HEK293 (cell line): ENCODE measurements around the gene RELCH.

ENCODE experiments used
- AEBP2 ChIP-seq: fragments of 450-650 bp; formaldehyde crosslinking; IDR thresholded peaks from 2 replicates; pipeline ENCODE4 v1.5.1; 2016; ENCODE audit warnings: missing biosample characterization, missing genetic modification characterization, borderline replicate concordance
- ATF2 ChIP-seq: fragments of 450-650 bp; formaldehyde crosslinking; IDR thresholded peaks from 2 replicates; pipeline ENCODE4 v1.5.1; 2016; ENCODE audit warnings: missing biosample characterization, missing genetic modification characterization, low read depth
- GLIS2 ChIP-seq: fragments of 450-650 bp; formaldehyde crosslinking; IDR thresholded peaks from 2 replicates; pipeline ENCODE4 v1.5.1; 2016; ENCODE audit warnings: missing biosample characterization, missing genetic modification characterization
- KLF16 ChIP-seq: fragments of 450-650 bp; formaldehyde crosslinking; IDR thresholded peaks from 2 replicates; pipeline ENCODE4 v1.5.1; 2017; ENCODE audit warnings: missing biosample characterization, missing genetic modification characterization
- KLF8 ChIP-seq: fragments of 450-650 bp; formaldehyde crosslinking; IDR thresholded peaks from 2 replicates; pipeline ENCODE4 v1.5.1; 2016; ENCODE audit warnings: missing biosample characterization, missing genetic modification characterization
- OSR2 ChIP-seq: fragments of 450-650 bp; formaldehyde crosslinking; IDR thresholded peaks from 2 replicates; pipeline ENCODE4 v1.5.1; 2016; ENCODE audit warnings: missing biosample characterization, missing genetic modification characterization
- PRDM1 ChIP-seq: fragments of 450-650 bp; formaldehyde crosslinking; IDR thresholded peaks from 2 replicates; pipeline ENCODE4; 2016; ENCODE audit warnings: missing biosample characterization, missing genetic modification characterization
- SP2 ChIP-seq: fragments of 450-650 bp; formaldehyde crosslinking; IDR thresholded peaks from 2 replicates; pipeline ENCODE4 v1.5.1; 2016; ENCODE audit warnings: missing biosample characterization, missing genetic modification characterization
- YY2 ChIP-seq: fragments of 450-650 bp; formaldehyde crosslinking; IDR thresholded peaks from 2 replicates; pipeline ENCODE4 v1.5.1; 2016; ENCODE audit warnings: missing biosample characterization, missing genetic modification characterization
- ZBTB17 ChIP-seq: fragments of 450-650 bp; formaldehyde crosslinking; IDR thresholded peaks from 2 replicates; pipeline ENCODE4 v1.5.1; 2016; ENCODE audit warnings: missing biosample characterization, missing genetic modification characterization
- ZBTB7A ChIP-seq: fragments of 450-650 bp; formaldehyde crosslinking; IDR thresholded peaks from 2 replicates; pipeline ENCODE4 v1.5.1; 2016; ENCODE audit warnings: low read depth, missing biosample characterization, missing genetic modification characterization
- ZFP41 ChIP-seq: fragments of 450-650 bp; formaldehyde crosslinking; IDR thresholded peaks from 2 replicates; pipeline ENCODE4 v1.5.1; 2016; ENCODE audit warnings: missing biosample characterization, missing genetic modification characterization, borderline replicate concordance
- ZNF112 ChIP-seq: fragments of 450-650 bp; formaldehyde crosslinking; IDR thresholded peaks from 2 replicates; pipeline ENCODE4 v1.5.0; 2017; ENCODE audit warnings: missing biosample characterization, missing genetic modification characterization
- ZNF132 ChIP-seq: fragments of 450-650 bp; formaldehyde crosslinking; IDR thresholded peaks from 2 replicates; pipeline ENCODE4 v1.5.1; 2017; ENCODE audit warnings: missing biosample characterization, missing genetic modification characterization, borderline replicate concordance
- ZNF169 ChIP-seq: fragments of 450-650 bp; formaldehyde crosslinking; IDR thresholded peaks from 2 replicates; pipeline ENCODE4 v1.5.1; 2016; ENCODE audit warnings: missing biosample characterization, missing genetic modification characterization
- ZNF184 ChIP-seq: fragments of 450-650 bp; IDR thresholded peaks from 2 replicates; pipeline ENCODE4 v1.5.1; 2018; ENCODE audit warnings: missing biosample characterization, mild to moderate bottlenecking, missing genetic modification characterization
- ZNF214 ChIP-seq: fragments of 450-650 bp; formaldehyde crosslinking; IDR thresholded peaks from 2 replicates; pipeline ENCODE4 v1.5.1; 2017; ENCODE audit warnings: missing biosample characterization, mild to moderate bottlenecking, missing genetic modification characterization, borderline replicate concordance
- ZNF26 ChIP-seq: fragments of 450-650 bp; formaldehyde crosslinking; IDR thresholded peaks from 2 replicates; pipeline ENCODE4 v1.5.1; 2016; ENCODE audit warnings: missing biosample characterization, missing genetic modification characterization
- ZNF280D ChIP-seq: fragments of 450-650 bp; formaldehyde crosslinking; IDR thresholded peaks from 2 replicates; pipeline ENCODE4 v1.5.1; 2016; ENCODE audit warnings: missing biosample characterization, missing genetic modification characterization
- ZNF311 ChIP-seq: fragments of 450-650 bp; formaldehyde crosslinking; IDR thresholded peaks from 2 replicates; pipeline ENCODE4 v1.5.1; 2017; ENCODE audit warnings: missing biosample characterization, missing genetic modification characterization, borderline replicate concordance
- ZNF324 ChIP-seq: fragments of 450-650 bp; formaldehyde crosslinking; IDR thresholded peaks from 2 replicates; pipeline ENCODE4 v1.5.1; 2016; ENCODE audit warnings: missing biosample characterization, missing genetic modification characterization
- ZNF354C ChIP-seq: fragments of 450-650 bp; formaldehyde crosslinking; IDR thresholded peaks from 2 replicates; pipeline ENCODE4 v1.5.1; 2016; ENCODE audit warnings: missing biosample characterization, missing genetic modification characterization, low read depth, borderline replicate concordance
- ZNF37A ChIP-seq: fragments of 450-650 bp; IDR thresholded peaks from 2 replicates; pipeline ENCODE4 v1.5.1; 2018; ENCODE audit warnings: missing biosample characterization, missing genetic modification characterization
- ZNF394 ChIP-seq: fragments of 450-650 bp; formaldehyde crosslinking; IDR thresholded peaks from 2 replicates; pipeline ENCODE4 v1.5.1; 2016; ENCODE audit warnings: missing biosample characterization, missing genetic modification characterization, mild to moderate bottlenecking, moderate library complexity, borderline replicate concordance
- ZNF433 ChIP-seq: fragments of 450-650 bp; formaldehyde crosslinking; IDR thresholded peaks from 2 replicates; pipeline ENCODE4 v1.5.1; 2016; ENCODE audit warnings: missing biosample characterization, missing genetic modification characterization, low read depth
- ZNF501 ChIP-seq: fragments of 450-650 bp; formaldehyde crosslinking; IDR thresholded peaks from 2 replicates; pipeline ENCODE4 v1.5.1; 2016; ENCODE audit warnings: missing biosample characterization, missing genetic modification characterization
- ZNF521 ChIP-seq: fragments of 450-650 bp; formaldehyde crosslinking; IDR thresholded peaks from 2 replicates; pipeline ENCODE4 v1.5.1; 2017; ENCODE audit warnings: missing biosample characterization, mild to moderate bottlenecking, missing genetic modification characterization
- ZNF555 ChIP-seq: fragments of 450-650 bp; formaldehyde crosslinking; conservative IDR thresholded peaks from 2 replicates; pipeline ENCODE4 v1.5.1; 2017; ENCODE audit warnings: missing biosample characterization, mild to moderate bottlenecking, missing genetic modification characterization, inconsistent platforms
- ZNF561 ChIP-seq: fragments of 450-650 bp; IDR thresholded peaks from 2 replicates; pipeline ENCODE4 v1.5.1; 2018; ENCODE audit warnings: missing biosample characterization, missing genetic modification characterization, borderline replicate concordance
- ZNF580 ChIP-seq: fragments of 450-650 bp; formaldehyde crosslinking; IDR thresholded peaks from 2 replicates; pipeline ENCODE4 v1.5.1; 2016; ENCODE audit warnings: missing biosample characterization, missing genetic modification characterization
- ZNF626 ChIP-seq: fragments of 450-650 bp; sonication (Bioruptor Pico); formaldehyde crosslinking; IDR thresholded peaks from 2 replicates; pipeline ENCODE4 v1.5.1; 2018; ENCODE audit warnings: missing biosample characterization, missing genetic modification characterization, inconsistent platforms
- ZNF76 ChIP-seq: fragments of 450-650 bp; formaldehyde crosslinking; IDR thresholded peaks from 2 replicates; pipeline ENCODE4; 2016; ENCODE audit warnings: low read depth, missing biosample characterization, missing genetic modification characterization, borderline replicate concordance

Gene RELCH

GRCh38 chr18:62187543-62188510 lies 772 bp downstream of the RELCH start (continued):
- TF ChIP-seq ZNF555 (tag by site-specific recombination) (no peak), ZNF311 (tag by site-specific recombination) (no peak), ZNF37A (no peak), ZNF433 (tag by site-specific recombination) (no peak), ZNF324 (tag by site-specific recombination) (no peak), ZNF280D (tag by site-specific recombination) (no peak), ZNF561 (tag by site-specific recombination) (0 out of 2 replicates have a peak, but pooled peaks have one; percentile 1), ZNF214 (no peak), ZNF132 (no peak), ZBTB7A (tag by site-specific recombination) (0 out of 2 replicates have a peak, but pooled peaks have one; percentile 11), ZNF626 (tag by site-specific recombination) (no peak), ZNF580 (tag by site-specific recombination) (no peak), PRDM1 (tag by site-specific recombination) (no peak), ZNF354C (tag by site-specific recombination) (no peak), ATF2 (tag by site-specific recombination) (no peak), ZNF521 (no peak), KLF8 (no peak), ZNF76 (no peak), ZNF112 (tag by site-specific recombination) (no peak), ZBTB17 (peak; percentile 92), GLIS2 (peak; percentile 68), AEBP2 (tag by site-specific recombination) (no peak), OSR2 (tag by site-specific recombination) (no peak), KLF16 (tag by site-specific recombination) (no peak), ZNF169 (tag by site-specific recombination) (no peak), ZFP41 (tag by site-specific recombination) (no peak), YY2 (tag by site-specific recombination) (no peak), ZNF184 (tag by site-specific recombination) (no peak), ZNF26 (no peak), ZNF501 (tag by site-specific recombination) (peak; percentile 14; the same call in 1 of the 2 replicates), ZNF394 (tag by site-specific recombination) (0 out of 2 replicates have a peak, but pooled peaks have one; percentile 5), SP2 (tag by site-specific recombination) (no peak)
